Neural progenitor cell (in vitro differentiated cells): ENCODE results near the gene PFDN1.

Experiments used
- EZH2 ChIP-seq: fragments of 200-600 bp; sonication (generic); IDR thresholded peaks from 2 replicates; pipeline ENCODE4 v1.6.1; 2017; ENCODE audit warnings: antibody characterized with exemption, mild to moderate bottlenecking, moderate library complexity
- EZH2phosphoT487 ChIP-seq: fragments of 200-600 bp; sonication (generic); IDR thresholded peaks from 2 replicates; pipeline ENCODE4 v1.6.1; 2017; ENCODE audit warnings: antibody characterized with exemption
- TF ChIP-seq, protein P1 (sequence below): fragments of 200-600 bp; sonication (generic); IDR thresholded peaks from 2 replicates; pipeline ENCODE4 v1.5.1; 2017; ENCODE audit warnings: antibody characterized with exemption, mild to moderate bottlenecking

DNA sequence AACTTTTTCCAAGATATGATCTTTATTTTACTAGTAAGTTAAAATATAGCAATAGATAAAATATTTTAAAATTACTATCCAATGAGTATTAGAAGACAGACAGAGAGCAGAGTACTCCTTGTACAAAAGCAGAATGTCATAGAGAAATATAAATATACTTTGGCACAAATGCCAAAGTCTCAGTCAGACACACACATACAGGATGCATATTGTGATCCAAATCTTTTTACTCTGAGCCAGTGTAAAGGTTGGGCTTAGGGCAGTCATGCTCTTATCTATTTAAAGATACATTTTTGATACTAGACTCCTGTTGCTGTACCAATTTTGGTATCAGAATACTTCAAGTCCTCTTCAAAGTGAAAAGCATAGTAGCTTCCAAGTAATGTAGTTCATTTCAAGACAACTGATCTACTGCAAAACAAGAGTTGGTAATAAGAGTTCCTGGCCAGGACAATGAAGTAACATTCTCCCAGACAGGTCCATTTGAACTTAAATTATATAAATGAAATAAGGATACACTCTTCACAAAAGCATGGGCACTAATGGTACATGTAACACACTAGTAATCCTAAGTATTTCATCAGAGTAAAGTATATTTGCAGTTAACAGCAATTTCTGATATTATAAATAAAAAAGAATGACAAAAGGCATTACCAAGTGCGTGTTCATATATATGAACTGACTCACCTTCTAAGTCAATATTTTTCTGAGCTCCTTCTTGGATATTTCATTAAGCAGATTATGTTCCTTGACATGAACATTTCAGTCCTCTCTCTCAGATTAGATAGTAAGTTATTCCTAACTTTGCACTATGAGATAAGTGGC, 10.5 kb downstream of the PFDN1 start:
- no peak for TF ChIP-seq EZH2phosphoT487
- TF ChIP-seq, protein P1, sequence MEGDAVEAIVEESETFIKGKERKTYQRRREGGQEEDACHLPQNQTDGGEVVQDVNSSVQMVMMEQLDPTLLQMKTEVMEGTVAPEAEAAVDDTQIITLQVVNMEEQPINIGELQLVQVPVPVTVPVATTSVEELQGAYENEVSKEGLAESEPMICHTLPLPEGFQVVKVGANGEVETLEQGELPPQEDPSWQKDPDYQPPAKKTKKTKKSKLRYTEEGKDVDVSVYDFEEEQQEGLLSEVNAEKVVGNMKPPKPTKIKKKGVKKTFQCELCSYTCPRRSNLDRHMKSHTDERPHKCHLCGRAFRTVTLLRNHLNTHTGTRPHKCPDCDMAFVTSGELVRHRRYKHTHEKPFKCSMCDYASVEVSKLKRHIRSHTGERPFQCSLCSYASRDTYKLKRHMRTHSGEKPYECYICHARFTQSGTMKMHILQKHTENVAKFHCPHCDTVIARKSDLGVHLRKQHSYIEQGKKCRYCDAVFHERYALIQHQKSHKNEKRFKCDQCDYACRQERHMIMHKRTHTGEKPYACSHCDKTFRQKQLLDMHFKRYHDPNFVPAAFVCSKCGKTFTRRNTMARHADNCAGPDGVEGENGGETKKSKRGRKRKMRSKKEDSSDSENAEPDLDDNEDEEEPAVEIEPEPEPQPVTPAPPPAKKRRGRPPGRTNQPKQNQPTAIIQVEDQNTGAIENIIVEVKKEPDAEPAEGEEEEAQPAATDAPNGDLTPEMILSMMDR: no peak
- no peak for TF ChIP-seq EZH2
